Loucy (cell line): Measurements from ENCODE around the gene NHLRC2.

ENCODE experiments used
- H2AFZ ChIP-seq: fragments of 200-600 bp; sonication (generic); 2 replicates; pipeline ENCODE4 v1.6.0; 2016; ENCODE audit warnings: antibody characterized with exemption, mild to moderate bottlenecking, low read length, moderate library complexity
- H3F3A ChIP-seq: fragments of 200-600 bp; 2 replicates; pipeline ENCODE4 v1.6.0; 2016; ENCODE audit warnings: antibody characterized with exemption, low read depth, mild to moderate bottlenecking
- H3K27me3 ChIP-seq: fragments of 200-600 bp; sonication (generic); 2 replicates; pipeline ENCODE4 v1.6.1; 2014; ENCODE audit warnings: low read length, mild to moderate bottlenecking; ENCODE audit not compliant: insufficient read depth, poor library complexity, severe bottlenecking
- H3K36me3 ChIP-seq: fragments of 200-600 bp; sonication (generic); 2 replicates; pipeline ENCODE4 v1.6.1; 2016; ENCODE audit warnings: low read length; ENCODE audit not compliant: insufficient read depth
- H3K4me1 ChIP-seq: fragments of 200-600 bp; sonication (generic); 2 replicates; pipeline ENCODE4 v1.5.1; 2014; ENCODE audit warnings: low read length, mild to moderate bottlenecking; ENCODE audit not compliant: insufficient read depth, poor library complexity, severe bottlenecking
- H3K4me2 ChIP-seq: fragments of 200-600 bp; sonication (generic); 2 replicates; pipeline ENCODE4 v1.6.0; 2014; ENCODE audit warnings: antibody characterized with exemption, low read length, low read depth, mild to moderate bottlenecking; ENCODE audit not compliant: poor library complexity, severe bottlenecking
- H3K4me3 ChIP-seq: fragments of 200-600 bp; sonication (generic); 2 replicates; pipeline ENCODE4 v1.5.1; 2014; ENCODE audit warnings: low read length, mild to moderate bottlenecking, mixed read lengths; ENCODE audit not compliant: poor library complexity, severe bottlenecking
- H3K79me2 ChIP-seq: fragments of 200-600 bp; sonication (generic); 2 replicates; pipeline ENCODE4 v1.6.1; 2014; ENCODE audit warnings: low read length; ENCODE audit not compliant: insufficient read depth
- H3K9ac ChIP-seq: fragments of 200-600 bp; sonication (generic); 2 replicates; pipeline ENCODE4 v1.6.0; 2014; ENCODE audit warnings: mild to moderate bottlenecking, low read depth, low read length, moderate library complexity; ENCODE audit not compliant: poor library complexity, severe bottlenecking
- H3K9me2 ChIP-seq: fragments of 200-600 bp; sonication (generic); replicated peaks from 2 replicates; pipeline ENCODE4 v1.6.1; 2016; ENCODE audit warnings: low read depth, low read length, mixed read lengths
- H3K9me3 ChIP-seq: fragments of 200-600 bp; sonication (generic); 2 replicates; pipeline ENCODE4 v1.6.1; 2014; ENCODE audit warnings: mild to moderate bottlenecking, antibody characterized with exemption, low read length, low read depth; ENCODE audit not compliant: insufficient read depth
- H4K20me1 ChIP-seq: fragments of 200-600 bp; sonication (generic); 2 replicates; pipeline ENCODE4 v1.6.0; 2014; ENCODE audit warnings: antibody characterized with exemption, low read length, mild to moderate bottlenecking; ENCODE audit not compliant: insufficient read depth, poor library complexity, severe bottlenecking
- EZH2phosphoT487 ChIP-seq: fragments of 200-600 bp; IDR thresholded peaks from 2 replicates; pipeline ENCODE4 v1.6.1; 2018; ENCODE audit warnings: antibody characterized with exemption, mild to moderate bottlenecking, moderate library complexity, borderline replicate concordance
- TF ChIP-seq, protein P1 (sequence below): fragments of 200-600 bp; sonication (generic); conservative IDR thresholded peaks from 2 replicates; pipeline ENCODE4 v1.5.1; 2014; ENCODE audit warnings: mild to moderate bottlenecking, antibody characterized with exemption, low read length

Gene NHLRC2

DNA sequence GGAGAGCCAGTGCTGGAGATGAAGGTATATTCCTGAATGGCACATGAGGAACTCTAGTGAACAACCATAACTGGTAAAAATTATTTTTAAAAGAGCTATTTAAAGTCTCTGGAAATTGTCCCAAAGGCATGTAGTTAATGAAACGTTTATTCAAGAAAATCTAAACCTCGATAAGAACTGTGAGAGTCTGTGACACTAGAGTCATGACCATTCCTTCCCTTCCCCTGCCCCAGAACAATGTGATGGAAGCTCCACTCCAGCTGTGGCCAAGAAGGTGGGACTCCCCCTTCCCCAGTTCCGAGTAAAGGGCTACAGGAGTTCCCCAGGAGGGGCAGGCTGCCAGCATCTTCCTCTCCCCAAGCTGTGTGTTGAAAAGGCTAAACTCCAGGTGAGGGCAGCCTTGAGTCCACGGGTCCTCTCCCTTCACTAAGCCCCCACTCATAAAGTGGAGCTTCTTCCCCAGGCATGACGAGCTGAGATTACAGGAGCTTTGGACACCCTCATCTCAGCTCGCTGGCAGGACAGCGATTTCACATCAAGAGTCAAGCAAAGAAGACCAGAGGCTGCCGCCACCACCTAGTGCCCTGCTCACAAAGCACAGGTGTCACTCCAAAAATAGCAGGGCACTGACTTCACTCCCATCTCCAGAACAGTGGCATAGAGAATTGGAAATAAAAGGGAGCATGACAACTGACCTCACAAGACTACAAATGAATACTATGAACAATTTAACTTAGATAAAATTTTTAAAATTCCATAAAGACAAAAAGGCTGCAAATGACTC is 68.5 kb downstream of the NHLRC2 start:
- H3K79me2 ChIP-seq: no peaks in the 10 kb centered on the region
- H3K27me3 ChIP-seq: no peaks in the 10 kb centered on the region
- no peaks in the 10 kb centered on the region for H3K36me3 ChIP-seq
- H3K9ac ChIP-seq: peak overlapping the region; percentile 21
- no peak overlapping the region for H3K4me3 ChIP-seq
- H2AFZ ChIP-seq: no peak overlapping the region
- no peaks in the 10 kb centered on the region for H4K20me1 ChIP-seq
- no peaks in the 10 kb centered on the region for H3F3A ChIP-seq
- H3K9me2 ChIP-seq: no peaks in the 10 kb centered on the region
- peaks cover 3% of the 10 kb centered on the region; the same call in 1 of the 2 replicates for H3K9me3 ChIP-seq
- no peak overlapping the region for H3K4me2 ChIP-seq
- no peak for TF ChIP-seq EZH2phosphoT487
- TF ChIP-seq, protein P1, sequence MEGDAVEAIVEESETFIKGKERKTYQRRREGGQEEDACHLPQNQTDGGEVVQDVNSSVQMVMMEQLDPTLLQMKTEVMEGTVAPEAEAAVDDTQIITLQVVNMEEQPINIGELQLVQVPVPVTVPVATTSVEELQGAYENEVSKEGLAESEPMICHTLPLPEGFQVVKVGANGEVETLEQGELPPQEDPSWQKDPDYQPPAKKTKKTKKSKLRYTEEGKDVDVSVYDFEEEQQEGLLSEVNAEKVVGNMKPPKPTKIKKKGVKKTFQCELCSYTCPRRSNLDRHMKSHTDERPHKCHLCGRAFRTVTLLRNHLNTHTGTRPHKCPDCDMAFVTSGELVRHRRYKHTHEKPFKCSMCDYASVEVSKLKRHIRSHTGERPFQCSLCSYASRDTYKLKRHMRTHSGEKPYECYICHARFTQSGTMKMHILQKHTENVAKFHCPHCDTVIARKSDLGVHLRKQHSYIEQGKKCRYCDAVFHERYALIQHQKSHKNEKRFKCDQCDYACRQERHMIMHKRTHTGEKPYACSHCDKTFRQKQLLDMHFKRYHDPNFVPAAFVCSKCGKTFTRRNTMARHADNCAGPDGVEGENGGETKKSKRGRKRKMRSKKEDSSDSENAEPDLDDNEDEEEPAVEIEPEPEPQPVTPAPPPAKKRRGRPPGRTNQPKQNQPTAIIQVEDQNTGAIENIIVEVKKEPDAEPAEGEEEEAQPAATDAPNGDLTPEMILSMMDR: peak; percentile 55
- peaks cover 31% of the 10 kb centered on the region for H3K4me1 ChIP-seq

DNA sequence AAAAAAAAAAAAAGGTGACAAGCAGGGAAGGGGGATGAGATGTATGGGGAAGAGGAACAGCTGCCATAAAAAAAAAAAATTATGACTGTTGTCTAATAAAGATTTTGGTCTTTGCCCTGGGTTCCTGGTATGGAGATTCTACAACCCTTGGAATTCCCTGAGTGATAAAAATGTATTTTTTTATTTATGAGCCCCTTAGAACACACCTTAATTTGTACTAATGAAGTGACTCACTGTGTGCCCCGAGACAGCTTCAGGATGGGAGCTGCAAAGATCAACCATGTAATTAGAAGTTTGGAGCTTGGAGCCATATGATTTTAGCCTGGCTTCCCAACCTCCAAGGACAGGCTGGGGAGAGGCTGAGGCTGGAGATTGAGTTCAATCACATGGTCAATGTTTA is 69.7 kb downstream of the NHLRC2 start:
- Histone ChIP-seq H3K79me2 (no peaks in the 10 kb centered on the region), H3F3A (no peaks in the 10 kb centered on the region), H3K9me2 (no peaks in the 10 kb centered on the region), H3K4me2 (no peak overlapping the region), H4K20me1 (no peaks in the 10 kb centered on the region), H2AFZ (no peak overlapping the region), H3K4me1 (peaks cover 39% of the 10 kb centered on the region), H3K9ac (no peak overlapping the region), H3K9me3 (peaks cover 3% of the 10 kb centered on the region; the same call in 1 of the 2 replicates), H3K36me3 (no peaks in the 10 kb centered on the region), H3K4me3 (no peak overlapping the region), H3K27me3 (no peaks in the 10 kb centered on the region)
- TF ChIP-seq, protein P1: no peak
- TF ChIP-seq EZH2phosphoT487: no peak

DNA sequence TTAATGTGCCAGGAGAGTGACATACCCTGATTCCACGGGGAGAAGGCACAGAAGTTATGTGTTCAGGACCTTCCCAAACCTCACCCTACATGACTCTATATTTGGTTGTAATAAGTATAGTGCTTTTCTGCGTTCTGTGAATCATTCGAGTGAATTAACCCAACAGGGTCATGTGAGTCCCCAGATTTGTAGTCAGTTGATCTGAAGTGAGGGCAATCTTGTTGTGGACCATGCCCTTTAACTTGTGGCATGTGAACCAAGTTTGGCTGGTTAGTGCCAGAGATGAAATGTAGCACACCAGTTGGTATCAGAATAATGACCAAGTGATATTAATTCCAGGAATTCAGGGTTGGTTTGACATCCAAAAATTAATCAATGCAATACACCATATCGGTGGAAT is 70.2 kb downstream of the NHLRC2 start:
- no peaks in the 10 kb centered on the region for H3K36me3 ChIP-seq
- no peaks in the 10 kb centered on the region for H3K79me2 ChIP-seq
- no peak overlapping the region for H2AFZ ChIP-seq
- no peaks in the 10 kb centered on the region for H3K27me3 ChIP-seq
- peaks cover 43% of the 10 kb centered on the region for H3K4me1 ChIP-seq
- H3K9me3 ChIP-seq: peaks cover 3% of the 10 kb centered on the region; the same call in 1 of the 2 replicates
- no peaks in the 10 kb centered on the region for H3F3A ChIP-seq
- H3K4me3 ChIP-seq: no peak overlapping the region
- no peak overlapping the region for H3K4me2 ChIP-seq
- TF ChIP-seq EZH2phosphoT487: no peak
- TF ChIP-seq, protein P1: no peak
- no peak overlapping the region for H3K9ac ChIP-seq
- H3K9me2 ChIP-seq: no peaks in the 10 kb centered on the region
- no peaks in the 10 kb centered on the region for H4K20me1 ChIP-seq
